Right cardiac atrium (tissue), 5 donors: ENCODE measurements around the gene SPATS2. TPM values are rescaled to one million over a fixed set of nuclear protein-coding genes. Genes with fewer than 3 reads are reported as not detected.
"Not testable (repeated sequence)": the region's sequence is repeated elsewhere in the genome, so short reads cannot be mapped to it uniquely, and the experiment has no call there.

ENCODE experiments used
- ATAC-seq, 2 donors: fragments of 200-7000 bp; cut with Tn5 transposase; one replicate each; pipeline versions ENCODE4 v1.8.0 to v1.9.1; 2020; ENCODE audit warnings: moderate library complexity in 2 of 2, mild to moderate bottlenecking in 1 of 2
- DNase-seq, 3 donors: peaks; one replicate each; pipeline ENCODE4 v3.0.0-alpha.2; 2020
- H3K27ac ChIP-seq: one replicate; pipeline ENCODE4 v1.5.1; 2013; ENCODE audit warnings: mild to moderate bottlenecking, low read length, control low read depth, moderate library complexity
- H3K27me3 ChIP-seq: one replicate; pipeline ENCODE4 v1.6.1; 2013; ENCODE audit not compliant: control insufficient read depth, insufficient read depth
- H3K4me1 ChIP-seq: one replicate; pipeline ENCODE4 v1.6.1; 2013; ENCODE audit warnings: low read length; ENCODE audit not compliant: control insufficient read depth, insufficient read depth
- H3K4me3 ChIP-seq: one replicate; pipeline ENCODE4 v1.5.1; 2013; ENCODE audit warnings: low read length, control low read depth
- H3K9me3 ChIP-seq: one replicate; pipeline ENCODE4 v1.6.1; 2013; ENCODE audit warnings: low read length; ENCODE audit not compliant: control insufficient read depth
- WGBS: extraction: QIAGEN DNeasy Blood & Tissue Kit; methylation state at CpG from one replicate; pipeline ENCODE4 v1.1.7; 2013; 5-methylcytosine and 5-hydroxymethylcytosine counted together
- intact Hi-C, 4 donors: fragments of 100-400 bp; cut with DNase I; formaldehyde crosslinking; loops; one replicate each; pipeline versions ENCODE4 v1.11.0 to v1.14.0; 2022 to 2023
- polyA plus RNA-seq: library from polyadenylated mRNA; stranded (reverse); fragments of 200-250 nt; gene quantifications from one replicate; pipeline ENCODE4 v1.2.3, GENCODE V29; 2013
- total RNA-seq, 4 donors: library from RNA; stranded (reverse); fragmentation: NEBNext Ultra II Directional; extraction: Animal tissue kit (Norgen Biotek cat#: 25700); gene quantifications; one replicate each; pipeline ENCODE4 v1.2.1, GENCODE V29; 2021
- donor health status: healthy with polysubstance abuse.
- donor health status: DM: no; HTN: yes; CAD: no.
- donor health status: DM: no; HTN: no; CAD: no.
- donor health status: DM: no; HTN: yes; CAD: no; lungs with severe emphysema.
- donor health status: DM: yes; HTN: yes; CAD: no.

SPATS2 gene
- total and polyA plus RNA-seq, 5 donors: 5.5 to 10.3 (median 9.0) TPM

DNA sequence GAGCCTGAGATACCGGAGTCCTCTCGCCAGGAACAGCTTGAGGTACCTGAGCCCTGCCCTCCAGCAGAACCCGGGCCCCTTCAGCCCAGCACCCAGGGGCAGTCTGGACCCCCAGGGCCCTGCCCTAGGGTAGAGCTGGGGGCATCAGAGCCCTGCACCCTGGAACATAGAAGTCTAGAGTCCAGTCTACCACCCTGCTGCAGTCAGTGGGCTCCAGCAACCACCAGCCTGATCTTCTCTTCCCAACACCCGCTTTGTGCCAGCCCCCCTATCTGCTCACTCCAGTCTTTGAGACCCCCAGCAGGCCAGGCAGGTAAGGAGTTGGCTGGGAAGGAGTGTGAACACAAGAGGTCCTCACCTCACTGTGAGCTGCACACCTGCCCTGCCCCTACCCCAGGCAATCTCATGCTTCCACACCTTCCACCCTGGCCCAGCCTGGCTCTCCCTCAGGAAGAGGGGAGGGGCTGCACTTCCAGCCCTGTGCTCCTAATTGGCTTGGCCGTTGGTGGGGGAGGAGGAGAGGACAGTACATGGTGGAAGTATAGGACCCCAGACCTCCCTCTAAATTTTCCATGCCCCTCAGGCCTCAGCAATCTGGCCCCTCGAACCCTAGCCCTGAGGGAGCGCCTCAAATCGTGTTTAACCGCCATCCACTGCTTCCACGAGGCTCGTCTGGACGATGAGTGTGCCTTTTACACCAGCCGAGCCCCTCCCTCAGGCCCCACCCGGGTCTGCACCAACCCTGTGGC is 36.5 kb upstream of the SPATS2 start:
- Histone ChIP-seq H3K4me3 (no peak overlapping the region), H3K27me3 (no peaks in the 10 kb centered on the region), H3K9me3 (no peaks in the 10 kb centered on the region), H3K27ac (no peak overlapping the region), H3K4me1 (no peaks in the 10 kb centered on the region)
- WGBS: 77% methylated on average over 14 of the region's 14 CpGs
- intact Hi-C loops: loop anchor here in 1 of 4 donors (10.0 kb wide), 1 partner anchor 46 kb away; no protein-coding TSS in a partner anchor
- no peak for DNase-seq
- no peak for ATAC-seq

DNA sequence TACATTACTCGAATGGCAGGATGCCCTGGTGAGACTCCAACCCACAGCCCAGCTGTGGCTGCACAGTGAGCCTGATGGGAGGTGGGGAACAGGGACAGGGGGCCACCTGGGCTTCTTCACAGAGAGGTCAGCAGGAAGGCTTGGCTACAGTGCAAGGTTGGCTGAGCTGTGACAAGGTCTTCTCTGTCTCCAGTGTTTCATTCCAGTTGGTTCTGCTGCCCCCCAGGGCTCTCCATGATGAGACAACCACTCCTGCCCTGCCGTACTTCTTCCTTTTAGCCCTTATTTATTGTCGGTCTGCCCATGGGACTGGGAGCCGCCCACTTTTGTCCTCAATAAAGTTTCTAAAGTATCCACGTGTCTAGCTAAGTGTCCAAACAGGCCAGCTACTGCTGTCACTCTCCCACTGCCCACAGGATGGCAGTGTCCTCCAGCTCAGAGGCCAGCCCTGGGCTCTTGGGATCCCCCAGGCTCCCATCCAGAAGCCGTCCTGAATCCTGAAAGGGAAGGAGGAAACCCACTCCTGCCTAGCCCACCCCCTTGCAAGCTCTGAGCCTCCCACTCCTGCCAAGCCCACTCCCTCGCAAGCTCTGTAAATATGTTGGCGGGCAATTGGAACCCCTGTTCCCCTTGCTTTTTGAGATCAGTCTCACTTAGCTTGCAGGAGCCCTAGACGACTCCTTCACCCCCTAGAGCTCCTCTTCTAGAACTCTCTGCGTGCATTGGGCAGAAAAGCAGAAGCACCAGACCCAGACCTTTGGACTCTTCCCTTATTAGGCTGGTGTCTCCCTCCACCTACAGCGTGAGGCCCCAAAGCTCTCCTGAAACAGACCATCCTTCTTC is 35.7 kb upstream of the SPATS2 start:
- peak; percentile 81 for ATAC-seq
- DNase-seq: peak; percentile 74 to 85 (median 85)
- 40% methylated on average over 11 of the region's 11 CpGs for WGBS
- intact Hi-C loops: loop anchor here in 1 of 4 donors (10.0 kb wide), 1 partner anchor 47 kb away; no protein-coding TSS in a partner anchor
- no peak overlapping the region for H3K4me3 ChIP-seq
- no peaks in the 10 kb centered on the region for H3K4me1 ChIP-seq
- H3K27me3 ChIP-seq: no peaks in the 10 kb centered on the region
- H3K27ac ChIP-seq: no peak overlapping the region
- no peaks in the 10 kb centered on the region for H3K9me3 ChIP-seq

DNA sequence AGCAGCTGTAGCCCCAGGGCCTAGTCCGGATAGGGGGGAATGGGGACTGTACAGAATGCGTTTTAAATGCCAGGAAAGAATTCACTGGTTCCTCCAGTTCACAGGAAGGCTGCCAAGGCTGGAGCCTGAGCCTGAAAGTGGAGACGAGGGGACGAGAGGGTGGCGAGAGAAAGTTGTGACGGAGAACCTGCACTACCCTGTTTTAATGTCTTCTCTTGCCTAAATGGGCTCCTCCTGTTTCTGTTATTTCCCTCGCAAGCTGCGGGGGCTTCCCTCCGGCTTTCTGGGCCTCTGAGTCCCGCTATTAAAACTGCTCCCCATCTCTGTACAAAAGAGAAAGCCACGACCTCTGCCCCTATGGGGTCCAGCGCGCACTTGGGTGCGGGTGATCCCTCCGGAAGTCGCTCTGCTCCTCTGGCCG is 34.8 kb upstream of the SPATS2 start:
- peaks cover 2% of the 10 kb centered on the region for H3K4me1 ChIP-seq
- H3K27me3 ChIP-seq: no peaks in the 10 kb centered on the region
- DNase-seq (no peak), ATAC-seq (no peak)
- intact Hi-C loops: loop anchor here in 1 of 4 donors (10.0 kb wide), 1 partner anchor 48 kb away; no protein-coding TSS in a partner anchor
- H3K9me3 ChIP-seq: no peaks in the 10 kb centered on the region
- 72% methylated on average over 17 of the region's 17 CpGs for WGBS
- H3K4me3 ChIP-seq: no peak overlapping the region
- H3K27ac ChIP-seq: no peak overlapping the region

DNA sequence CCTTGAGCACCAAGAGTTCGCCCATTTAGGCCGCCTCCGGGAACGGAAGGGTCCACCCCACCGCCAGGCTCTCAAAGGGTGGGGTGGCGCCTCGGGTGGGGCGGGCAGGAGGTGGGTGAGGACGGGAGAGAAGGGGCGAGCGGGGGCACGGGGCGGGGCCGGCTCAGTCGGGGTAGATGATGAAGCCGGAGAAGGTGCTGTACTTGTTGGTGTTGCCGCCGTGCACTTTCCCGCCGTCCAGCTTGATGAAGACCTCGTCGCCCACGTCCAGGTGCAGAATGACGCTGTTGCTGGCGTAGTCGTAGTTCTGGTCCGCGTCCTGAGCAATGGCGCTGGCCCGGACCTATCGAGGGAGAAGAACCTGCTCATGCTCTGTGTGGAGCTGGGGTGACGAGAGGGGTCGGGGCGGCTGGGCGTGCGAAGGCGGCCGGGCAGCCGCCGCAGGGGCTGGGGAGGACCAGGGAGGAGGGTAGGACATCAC is 34.3 kb upstream of the SPATS2 start:
- ATAC-seq: no peak
- Histone ChIP-seq H3K9me3 (no peaks in the 10 kb centered on the region), H3K4me1 (peaks cover 2% of the 10 kb centered on the region), H3K4me3 (no peak overlapping the region), H3K27me3 (no peaks in the 10 kb centered on the region), H3K27ac (no peak overlapping the region)
- DNase-seq: no peak
- intact Hi-C loops: loop anchor here in 1 of 4 donors (10.0 kb wide), 1 partner anchor 48 kb away; no protein-coding TSS in a partner anchor
- WGBS: 29% methylated on average over 40 of the region's 40 CpGs

DNA sequence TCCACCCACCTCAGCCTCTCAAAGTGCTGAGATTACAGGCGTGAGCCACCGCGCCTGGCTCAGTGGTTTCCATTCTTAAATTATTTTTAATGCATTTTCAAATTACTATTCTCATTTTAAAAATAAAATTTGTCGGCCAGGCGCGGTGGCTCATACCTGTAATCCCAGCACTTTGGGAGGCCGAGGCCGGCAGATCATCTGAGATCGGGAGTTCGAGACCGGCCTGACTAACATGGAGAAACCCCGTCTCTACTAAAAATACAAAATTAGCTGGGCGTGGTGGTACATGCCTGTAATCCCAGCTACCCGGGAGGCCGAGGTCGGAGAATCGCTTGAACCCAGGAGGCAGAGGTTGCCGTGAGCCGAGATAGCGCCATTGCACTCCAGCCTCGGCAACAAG is 33.5 kb upstream of the SPATS2 start:
- not testable (repeated sequence) for DNase-seq

DNA sequence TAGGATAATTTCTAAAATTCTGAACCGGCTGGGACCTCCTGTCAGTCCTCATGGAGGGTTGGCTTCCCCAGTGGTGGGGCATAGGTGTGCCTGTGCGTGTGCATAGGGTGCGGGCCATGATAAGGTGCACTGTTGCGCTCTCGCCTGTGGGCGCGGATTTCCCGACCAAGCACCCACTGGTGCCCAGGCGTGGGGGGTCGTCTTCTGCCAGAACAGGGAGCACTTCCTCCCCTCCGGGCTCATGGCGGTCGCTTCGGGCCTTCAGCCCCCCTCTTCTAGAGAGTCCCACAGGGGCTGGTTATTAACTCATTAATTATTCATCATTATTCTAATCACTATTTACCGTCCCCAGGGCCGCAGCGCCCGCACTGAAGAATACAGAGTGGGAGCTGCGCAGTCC is 33.0 kb upstream of the SPATS2 start:
- ATAC-seq: no peak
- no peak for DNase-seq
- intact Hi-C loops: loop anchor here in 1 of 4 donors (10.0 kb wide), 1 partner anchor 49 kb away; no protein-coding TSS in a partner anchor
- Histone ChIP-seq H3K4me3 (no peak overlapping the region), H3K9me3 (no peaks in the 10 kb centered on the region), H3K27me3 (no peaks in the 10 kb centered on the region), H3K4me1 (peaks cover 2% of the 10 kb centered on the region), H3K27ac (no peak overlapping the region)
- 35% methylated on average over 19 of the region's 19 CpGs for WGBS

More for the DNA sequence above, 33.5 kb upstream of the SPATS2 start:
- H3K27ac ChIP-seq, H3K9me3 ChIP-seq, H3K27me3 ChIP-seq, ATAC-seq, H3K4me1 ChIP-seq, H3K4me3 ChIP-seq: not testable (repeated sequence)
- 41% methylated on average over 21 of the region's 21 CpGs for WGBS
- intact Hi-C loops: loop anchor here in 1 of 4 donors (10.0 kb wide), 1 partner anchor 49 kb away; no protein-coding TSS in a partner anchor

DNA sequence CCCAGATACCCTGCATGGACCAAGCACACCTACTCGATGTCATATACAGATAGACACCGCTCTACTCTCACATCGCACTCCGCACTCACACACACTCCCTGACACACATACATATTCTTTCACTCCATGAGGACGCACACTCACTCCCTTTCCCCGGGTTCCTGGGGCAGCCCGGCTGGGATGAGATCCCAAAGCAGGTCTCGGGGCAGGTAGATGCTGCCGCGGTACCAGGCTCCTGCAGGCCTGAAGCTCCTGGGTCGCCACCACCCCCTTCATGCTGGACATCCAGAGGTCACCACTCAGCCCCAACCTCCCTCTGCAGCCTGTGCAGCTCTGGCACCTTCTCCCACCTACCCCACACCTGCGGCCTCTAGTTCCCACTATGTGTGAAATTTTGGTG is 32.6 kb upstream of the SPATS2 start:
- Histone ChIP-seq H3K27me3 (no peaks in the 10 kb centered on the region), H3K4me3 (no peak overlapping the region), H3K27ac (no peak overlapping the region), H3K4me1 (peaks cover 2% of the 10 kb centered on the region), H3K9me3 (no peaks in the 10 kb centered on the region)
- 51% methylated on average over 12 of the region's 12 CpGs for WGBS
- ATAC-seq: no peak
- intact Hi-C loops: loop anchor here in 2 of 4 donors (5.0 to 10.0 kb wide), 2 partner anchors 47 to 50 kb away; no protein-coding TSS in a partner anchor
- DNase-seq: no peak

DNA sequence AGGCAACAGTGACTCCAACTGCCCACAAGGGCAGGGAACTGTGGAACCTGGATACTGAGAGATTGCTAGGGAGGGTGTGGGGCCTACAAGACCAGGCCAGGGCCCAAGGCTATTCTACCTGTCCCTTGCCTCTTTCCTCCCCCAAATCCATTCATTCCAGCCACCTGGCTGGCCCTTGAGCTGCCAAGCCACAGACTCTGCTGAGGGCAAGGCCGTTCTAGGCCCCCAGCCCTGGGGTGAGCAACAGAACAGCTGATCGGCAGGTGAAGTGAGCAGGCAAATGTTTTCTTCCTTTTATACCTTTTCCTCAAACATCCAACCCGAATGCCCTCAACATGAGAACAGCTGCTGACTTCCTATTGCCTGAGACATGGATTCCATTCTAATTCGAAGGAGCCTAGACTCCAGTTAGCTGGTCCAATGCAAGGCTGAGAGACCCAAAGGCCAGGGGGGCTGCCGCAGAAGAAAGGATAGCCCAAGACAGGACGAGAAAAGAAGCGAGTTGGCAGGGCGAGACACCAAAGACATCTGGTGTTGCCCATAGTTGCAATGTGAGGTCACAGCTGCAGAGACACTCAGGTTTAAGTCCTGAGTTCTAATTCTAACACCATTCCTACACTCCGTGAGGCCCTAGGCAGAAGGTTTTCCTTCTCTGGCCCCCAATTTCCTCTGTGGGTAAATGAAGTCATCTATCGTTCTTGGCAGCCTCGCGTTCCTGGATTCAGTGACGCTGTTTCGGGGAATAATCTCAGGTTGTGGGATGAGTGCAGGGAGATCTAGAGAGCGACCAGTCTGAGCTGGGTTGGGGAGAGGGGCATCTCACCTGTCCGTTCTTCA is 31.9 kb upstream of the SPATS2 start:
- Histone ChIP-seq H3K27me3 (no peaks in the 10 kb centered on the region), H3K9me3 (no peaks in the 10 kb centered on the region), H3K4me3 (no peak overlapping the region), H3K4me1 (peaks cover 2% of the 10 kb centered on the region), H3K27ac (no peak overlapping the region)
- DNase-seq (no peak), ATAC-seq (no peak)
- 56% methylated on average over 16 of the region's 16 CpGs for WGBS
- intact Hi-C loops: loop anchor here in 2 of 4 donors (5.0 to 10.0 kb wide), 2 partner anchors 48 to 51 kb away; no protein-coding TSS in a partner anchor

DNA sequence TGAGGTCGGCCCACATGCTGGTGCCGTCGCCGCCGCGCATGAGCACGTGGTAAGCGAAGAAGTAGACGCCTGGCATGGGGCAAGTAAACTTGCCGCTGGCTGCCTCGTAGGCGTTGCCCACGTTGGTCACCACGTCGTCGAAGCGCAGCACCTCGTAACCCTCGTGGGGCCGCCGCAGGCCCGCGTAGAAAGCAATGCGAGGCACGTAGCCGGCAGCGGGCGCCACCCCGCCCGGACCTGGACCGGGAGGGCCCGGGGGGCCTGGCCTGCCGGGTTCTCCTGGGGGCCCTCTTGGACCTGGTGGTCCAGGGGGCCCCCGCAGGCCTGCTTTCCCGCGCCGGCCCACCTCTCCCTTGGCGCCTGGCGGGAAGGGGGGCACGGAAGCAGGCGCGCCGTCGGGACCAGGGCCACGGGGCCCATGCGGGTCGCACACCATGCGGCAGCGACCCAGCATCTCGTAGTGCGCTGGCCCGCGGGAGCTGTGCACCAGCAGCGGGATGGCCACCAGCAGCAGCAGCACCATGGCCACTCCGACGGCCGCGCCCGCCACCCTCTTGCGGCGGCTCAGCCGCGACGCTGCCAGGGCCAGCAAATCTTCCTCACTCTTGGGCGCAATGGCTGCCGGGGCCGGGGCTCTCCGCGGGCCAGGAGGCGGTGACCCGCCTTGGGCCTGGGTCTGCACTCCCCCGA is 31.2 kb upstream of the SPATS2 start:
- H3K4me3 ChIP-seq: no peak overlapping the region
- H3K4me1 ChIP-seq: peaks cover 2% of the 10 kb centered on the region
- WGBS: 10% methylated on average over 72 of the region's 72 CpGs
- no peaks in the 10 kb centered on the region for H3K9me3 ChIP-seq
- H3K27me3 ChIP-seq: no peaks in the 10 kb centered on the region
- peak in 1 of 3 donors; percentile 45 for DNase-seq
- H3K27ac ChIP-seq: no peak overlapping the region
- ATAC-seq: no peak
- intact Hi-C loops: loop anchor here in 2 of 4 donors (5.0 to 10.0 kb wide), 2 partner anchors 49 to 51 kb away; no protein-coding TSS in a partner anchor
